ENCODE data around the gene UGT2A1. TPM values are rescaled to one million over a fixed set of nuclear protein-coding genes. Genes with fewer than 3 reads are reported as not detected.

The UGT2A1 gene
- total and polyA plus RNA-seq, 2 experiments from 2014 or later, result not detected

DNA sequence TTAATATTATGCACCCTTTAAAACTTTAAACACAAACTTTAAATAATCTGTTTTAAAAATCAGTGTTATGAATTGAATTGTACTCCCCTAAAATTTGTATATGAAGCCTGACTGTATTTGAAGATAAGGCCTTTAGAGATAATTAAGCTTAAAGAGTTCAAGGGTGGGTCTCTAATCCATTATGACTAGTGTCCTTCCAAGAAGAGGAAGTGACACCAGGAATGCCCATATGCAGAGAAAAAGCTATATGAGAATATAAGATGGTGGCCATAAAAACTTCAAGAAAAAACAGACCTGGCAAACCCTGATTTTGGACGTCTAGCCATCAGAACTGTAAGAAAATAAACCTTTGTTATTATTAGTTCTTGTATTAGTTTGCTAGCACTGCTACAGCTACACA, 42.6 kb downstream of the UGT2A1 start:
- Histone ChIP-seq H3K79me2 (ENCODE audit: insufficient read depth) (no peaks in the 10 kb centered on the region), H3K9me2 (ENCODE audit: insufficient read depth) (no peaks in the 10 kb centered on the region), H3K4me2 (ENCODE audit: unreplicated experiment) (no peak overlapping the region), H4K20me1 (ENCODE audit: insufficient read depth) (no peaks in the 10 kb centered on the region), H3K9ac (no peak overlapping the region), H3K36me3 (ENCODE audit: low read depth) (no peaks in the 10 kb centered on the region), H3K27ac (no peak overlapping the region), H3F3A (ENCODE audit: insufficient read depth) (no peaks in the 10 kb centered on the region), H3K9me3 (ENCODE audit: low read depth) (no peaks in the 10 kb centered on the region), H3K27me3 (replicated peaks; ENCODE audit: insufficient read depth) (no peaks in the 10 kb centered on the region), H3K4me1 (ENCODE audit: insufficient read depth) (no peaks in the 10 kb centered on the region), H2AFZ (no peak overlapping the region), H3K4me3 (no peak overlapping the region)
- 0% methylated on average over 1 of the region's 1 CpG for WGBS, 2 experiments (ENCODE audit: low coverage in 1 of 2, low lambda C conversion rate in 2 of 2, missing lambda C conversion rate in 2 of 2)
- in situ Hi-C loops (cut with MboI), result no loop called here
- TF ChIP-seq EZH2 (IDR thresholded peaks at IDR 0.05; ENCODE audit: insufficient read depth, poor library complexity, severe bottlenecking), result no peak
- TF ChIP-seq EZH2phosphoT487 (IDR thresholded peaks at IDR 0.05; ENCODE audit: insufficient read depth, low read depth), result no peak
- DNase-seq, result no peak

DNA sequence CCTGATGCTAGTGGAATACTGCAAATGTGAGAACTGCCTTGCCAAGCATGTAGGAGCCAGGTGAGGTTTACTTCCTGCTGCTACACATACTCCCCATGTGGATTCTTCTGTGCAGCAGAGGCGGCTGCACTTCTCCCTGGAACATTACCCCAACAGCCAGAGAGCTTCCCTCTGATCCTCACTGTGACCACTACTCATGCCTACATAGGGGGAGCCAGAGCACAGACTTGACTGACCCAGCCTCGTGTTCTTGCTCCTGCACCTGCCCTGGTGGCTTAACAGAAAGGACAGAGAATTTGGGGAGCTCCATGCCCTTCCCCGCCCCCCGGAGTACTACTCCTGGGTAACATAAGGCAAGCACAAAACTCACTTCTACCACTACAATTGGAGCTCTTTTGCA, 52.0 kb downstream of the UGT2A1 start:
- Histone ChIP-seq H4K20me1 (ENCODE audit: insufficient read depth) (no peaks in the 10 kb centered on the region), H3K9me3 (ENCODE audit: low read depth) (no peaks in the 10 kb centered on the region), H3K4me1 (ENCODE audit: insufficient read depth) (no peaks in the 10 kb centered on the region), H3K36me3 (ENCODE audit: low read depth) (no peaks in the 10 kb centered on the region), H2AFZ (no peak overlapping the region), H3F3A (ENCODE audit: insufficient read depth) (no peaks in the 10 kb centered on the region), H3K79me2 (ENCODE audit: insufficient read depth) (no peaks in the 10 kb centered on the region), H3K27me3 (replicated peaks; ENCODE audit: insufficient read depth) (no peaks in the 10 kb centered on the region), H3K9ac (no peak overlapping the region), H3K9me2 (ENCODE audit: insufficient read depth) (no peaks in the 10 kb centered on the region), H3K4me2 (ENCODE audit: unreplicated experiment) (no peak overlapping the region), H3K27ac (no peak overlapping the region), H3K4me3 (no peak overlapping the region)
- 43 to 48% methylated on average over 4 of the region's 4 CpGs for WGBS, 2 experiments (ENCODE audit: low coverage in 1 of 2, low lambda C conversion rate in 2 of 2, missing lambda C conversion rate in 2 of 2)
- TF ChIP-seq EZH2phosphoT487 (IDR thresholded peaks at IDR 0.05; ENCODE audit: insufficient read depth, low read depth) (no peak), EZH2 (IDR thresholded peaks at IDR 0.05; ENCODE audit: insufficient read depth, poor library complexity, severe bottlenecking) (no peak)
- DNase-seq, result no peak
- in situ Hi-C loops (cut with MboI), result no loop called here

DNA sequence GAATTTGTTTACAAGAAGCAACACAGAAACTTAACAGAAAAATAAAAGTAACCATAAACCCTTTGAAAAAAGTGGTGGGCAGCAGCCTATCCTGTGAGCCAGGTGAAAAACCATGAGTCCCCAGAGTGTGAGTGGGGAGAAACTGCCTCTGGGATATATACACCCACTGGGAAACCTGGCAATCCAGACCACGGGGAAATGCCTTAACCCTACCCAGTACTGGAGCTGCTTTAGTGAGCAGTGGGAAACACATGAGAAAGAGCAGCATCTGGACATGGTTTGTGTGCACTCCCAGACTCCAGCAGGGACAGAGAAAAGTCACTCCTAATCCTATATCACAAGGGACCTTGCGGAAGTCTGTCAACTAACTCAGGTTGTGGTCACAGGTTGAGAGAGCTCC, 53.0 kb downstream of the UGT2A1 start:
- no peak overlapping the region for H3K9ac ChIP-seq
- H3K9me3 ChIP-seq (ENCODE audit: low read depth), result no peaks in the 10 kb centered on the region
- no peaks in the 10 kb centered on the region for H3K27me3 ChIP-seq (replicated peaks; ENCODE audit: insufficient read depth)
- no peaks in the 10 kb centered on the region for H3K36me3 ChIP-seq (ENCODE audit: low read depth)
- no peak overlapping the region for H3K27ac ChIP-seq
- H3K9me2 ChIP-seq (ENCODE audit: insufficient read depth), result no peaks in the 10 kb centered on the region
- DNase-seq, result no peak
- no peaks in the 10 kb centered on the region for H4K20me1 ChIP-seq (ENCODE audit: insufficient read depth)
- no peak for TF ChIP-seq EZH2 (IDR thresholded peaks at IDR 0.05; ENCODE audit: insufficient read depth, poor library complexity, severe bottlenecking)
- TF ChIP-seq EZH2phosphoT487 (IDR thresholded peaks at IDR 0.05; ENCODE audit: insufficient read depth, low read depth), result no peak
- H3K4me1 ChIP-seq (ENCODE audit: insufficient read depth), result no peaks in the 10 kb centered on the region
- no peaks in the 10 kb centered on the region for H3K79me2 ChIP-seq (ENCODE audit: insufficient read depth)
- WGBS, 2 experiments (ENCODE audit: low coverage in 1 of 2, low lambda C conversion rate in 2 of 2, missing lambda C conversion rate in 2 of 2), result 9 to 14% methylated on average over 2 of the region's 2 CpGs
- H3F3A ChIP-seq (ENCODE audit: insufficient read depth), result no peaks in the 10 kb centered on the region
- no peak overlapping the region for H3K4me2 ChIP-seq (ENCODE audit: unreplicated experiment)
- H3K4me3 ChIP-seq, result no peak overlapping the region
- no peak overlapping the region for H2AFZ ChIP-seq
- in situ Hi-C loops (cut with MboI), result no loop called here

DNA sequence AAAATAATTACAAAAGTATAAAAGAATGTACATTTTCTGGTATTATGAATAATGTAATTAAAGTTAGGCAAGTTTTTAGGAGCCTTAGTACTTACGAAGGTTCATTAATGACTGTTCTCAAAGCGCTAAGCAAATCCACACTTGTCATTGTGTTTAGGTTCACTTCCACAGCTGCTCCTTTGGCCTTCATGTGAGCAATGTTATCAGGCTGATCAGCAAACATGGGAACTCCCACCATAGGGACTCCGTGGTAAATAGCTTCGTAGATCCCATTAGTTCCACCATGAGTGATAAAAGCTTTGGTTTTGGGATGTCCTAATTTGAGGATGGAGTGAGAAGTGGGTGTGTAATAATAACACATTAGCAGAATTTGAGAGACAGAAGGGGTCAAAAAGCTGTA, 58.7 kb downstream of the UGT2A1 start:
- Histone ChIP-seq H2AFZ (no peak overlapping the region), H3K4me2 (ENCODE audit: unreplicated experiment) (no peak overlapping the region), H3K9me3 (ENCODE audit: low read depth) (no peaks in the 10 kb centered on the region), H4K20me1 (ENCODE audit: insufficient read depth) (no peaks in the 10 kb centered on the region), H3K27ac (no peak overlapping the region), H3K79me2 (ENCODE audit: insufficient read depth) (no peaks in the 10 kb centered on the region), H3K9me2 (ENCODE audit: insufficient read depth) (no peaks in the 10 kb centered on the region), H3K27me3 (replicated peaks; ENCODE audit: insufficient read depth) (no peaks in the 10 kb centered on the region), H3K4me3 (no peak overlapping the region), H3K9ac (no peak overlapping the region), H3K36me3 (ENCODE audit: low read depth) (no peaks in the 10 kb centered on the region), H3K4me1 (ENCODE audit: insufficient read depth) (no peaks in the 10 kb centered on the region), H3F3A (ENCODE audit: insufficient read depth) (no peaks in the 10 kb centered on the region)
- 36 to 37% methylated on average over 4 of the region's 4 CpGs for WGBS, 2 experiments (ENCODE audit: low coverage in 1 of 2, low lambda C conversion rate in 2 of 2, missing lambda C conversion rate in 2 of 2)
- no peak for DNase-seq
- in situ Hi-C loops (cut with MboI), result no loop called here
- TF ChIP-seq EZH2 (IDR thresholded peaks at IDR 0.05; ENCODE audit: insufficient read depth, poor library complexity, severe bottlenecking) (no peak), EZH2phosphoT487 (IDR thresholded peaks at IDR 0.05; ENCODE audit: insufficient read depth, low read depth) (no peak)

DNA sequence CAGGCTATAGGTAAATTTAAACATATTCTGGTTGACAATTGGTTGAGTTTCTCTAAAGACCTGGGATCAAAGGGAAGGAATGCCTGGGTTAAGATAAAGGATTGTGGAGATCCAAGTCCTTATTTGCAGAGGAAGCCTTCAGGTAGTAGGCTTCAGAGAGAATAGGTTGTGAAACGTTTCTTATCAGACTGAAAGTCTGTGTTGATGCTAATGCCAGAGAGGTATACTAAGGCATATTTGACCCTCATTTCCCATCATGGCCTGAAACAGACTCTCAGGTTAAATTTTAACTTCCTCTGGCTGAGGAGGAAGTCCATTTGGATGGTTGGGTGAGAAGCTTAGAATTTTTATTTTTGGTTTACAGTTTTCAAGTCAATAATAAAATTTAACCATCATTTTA, 61.7 kb downstream of the UGT2A1 start:
- no peaks in the 10 kb centered on the region for H4K20me1 ChIP-seq (ENCODE audit: insufficient read depth)
- no peaks in the 10 kb centered on the region for H3K27me3 ChIP-seq (replicated peaks; ENCODE audit: insufficient read depth)
- TF ChIP-seq EZH2 (IDR thresholded peaks at IDR 0.05; ENCODE audit: insufficient read depth, poor library complexity, severe bottlenecking) (no peak), EZH2phosphoT487 (IDR thresholded peaks at IDR 0.05; ENCODE audit: insufficient read depth, low read depth) (no peak)
- no peaks in the 10 kb centered on the region for H3K79me2 ChIP-seq (ENCODE audit: insufficient read depth)
- in situ Hi-C loops (cut with MboI), result no loop called here
- H3F3A ChIP-seq (ENCODE audit: insufficient read depth), result no peaks in the 10 kb centered on the region
- no peak overlapping the region for H3K4me2 ChIP-seq (ENCODE audit: unreplicated experiment)
- DNase-seq, result no peak
- H3K27ac ChIP-seq, result no peak overlapping the region
- H3K9me3 ChIP-seq (ENCODE audit: low read depth), result no peaks in the 10 kb centered on the region
- H3K9ac ChIP-seq, result no peak overlapping the region
- no peaks in the 10 kb centered on the region for H3K9me2 ChIP-seq (ENCODE audit: insufficient read depth)
- no peak overlapping the region for H2AFZ ChIP-seq
- no peak overlapping the region for H3K4me3 ChIP-seq
- H3K36me3 ChIP-seq (ENCODE audit: low read depth), result no peaks in the 10 kb centered on the region
- H3K4me1 ChIP-seq (ENCODE audit: insufficient read depth), result no peaks in the 10 kb centered on the region
- WGBS, 2 experiments (ENCODE audit: low coverage in 1 of 2, low lambda C conversion rate in 2 of 2, missing lambda C conversion rate in 2 of 2), result 0 to 11% methylated on average over 1 of the region's 1 CpG
